ENCODE data around the gene DSTN.

The DSTN gene

DNA sequence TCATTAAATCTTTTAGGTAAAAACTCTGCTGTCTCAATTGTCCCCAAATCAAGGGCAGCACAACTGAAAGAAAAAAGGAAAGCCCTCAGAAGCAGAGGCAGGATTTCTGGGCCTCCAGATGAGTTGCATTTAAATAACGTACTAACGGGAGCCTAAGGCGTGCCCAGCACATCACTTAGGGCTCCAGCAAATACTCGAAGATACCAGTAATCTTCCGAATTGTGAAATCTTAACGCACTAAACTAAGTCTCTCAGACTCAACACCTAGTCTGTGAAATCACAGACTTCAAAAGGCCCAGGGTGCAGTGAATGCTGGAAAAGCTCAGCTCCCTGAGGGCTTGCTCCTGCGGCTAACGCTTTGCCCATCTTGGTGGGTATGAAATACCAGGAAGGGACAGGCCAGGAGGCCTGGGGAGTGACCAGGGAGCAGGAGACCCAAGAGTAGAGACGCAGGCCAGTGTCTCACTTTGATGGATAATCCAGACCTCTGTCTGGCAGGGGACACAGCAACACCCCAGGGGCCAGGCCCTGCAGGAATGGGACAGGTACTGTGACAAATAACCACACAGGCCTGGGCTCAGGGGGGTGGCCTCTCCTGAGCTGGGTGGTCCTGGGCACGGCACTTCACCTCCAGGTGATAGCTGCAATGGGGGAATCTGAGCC lies 75.8 kb downstream of the DSTN start:
- no peak overlapping the region for H3K27ac ChIP-seq (ENCODE audit: low read length)
- peaks cover 1% of the 10 kb centered on the region; the same call in 1 of the 2 replicates for H3K4me1 ChIP-seq (ENCODE audit: control insufficient read depth, insufficient read depth, low read length)
- H3K27me3 ChIP-seq (ENCODE audit: control insufficient read depth, insufficient read depth, low read length), result no peaks in the 10 kb centered on the region
- H3K9me3 ChIP-seq (ENCODE audit: control insufficient read depth, insufficient read depth, low read length), result no peaks in the 10 kb centered on the region
- no CpG with 5 or more reads among the region's 10 CpGs for WGBS (ENCODE audit: insufficient coverage, insufficient read length)
- H3K4me3 ChIP-seq (ENCODE audit: low read length), result no peak overlapping the region
- DNase-seq (ENCODE audit: low read depth, low spot score), result no peak
- H3K36me3 ChIP-seq (ENCODE audit: control insufficient read depth, insufficient read depth, low read length), result peaks cover 9% of the 10 kb centered on the region; the same call in 1 of the 2 replicates

DNA sequence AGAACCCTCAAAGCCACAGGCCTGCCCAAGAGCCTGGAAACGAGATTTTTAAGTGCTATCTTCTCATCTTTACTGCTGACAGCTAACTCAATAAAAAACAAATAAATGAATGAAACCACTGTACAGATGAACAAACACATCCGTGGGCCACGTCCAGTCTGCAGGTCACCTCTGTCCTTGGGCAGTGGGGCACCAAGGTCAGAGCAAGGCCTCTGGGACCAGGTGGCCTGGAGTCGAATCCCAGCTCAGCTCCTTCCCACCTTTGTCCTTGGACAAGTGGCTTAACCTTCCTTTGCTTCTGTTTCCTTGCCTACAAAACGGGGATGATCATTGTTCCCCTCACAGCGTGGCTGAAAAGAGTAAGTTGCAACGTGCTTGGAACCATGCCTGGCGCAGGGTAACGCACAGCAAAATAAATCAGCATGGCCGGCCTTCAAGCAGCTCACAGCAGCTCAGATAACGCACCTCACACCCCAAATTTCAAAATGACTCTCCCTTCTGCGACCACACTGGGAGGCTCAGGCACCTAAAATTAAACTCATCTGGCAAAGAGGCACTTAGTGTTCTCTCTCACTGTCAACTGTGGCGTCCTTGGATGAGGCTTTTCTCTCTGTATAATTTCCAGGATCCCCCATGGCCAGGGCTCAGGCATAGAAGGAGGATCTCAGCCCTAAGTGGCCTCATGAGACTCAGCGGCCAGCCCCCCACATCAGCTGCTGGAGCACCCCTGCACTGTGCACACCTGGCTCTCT lies 76.5 kb downstream of the DSTN start:
- Histone ChIP-seq H3K9me3 (ENCODE audit: control insufficient read depth, insufficient read depth, low read length) (no peaks in the 10 kb centered on the region), H3K4me1 (ENCODE audit: control insufficient read depth, insufficient read depth, low read length) (peaks cover 1% of the 10 kb centered on the region; the same call in 1 of the 2 replicates), H3K27ac (ENCODE audit: low read length) (no peak overlapping the region), H3K4me3 (ENCODE audit: low read length) (no peak overlapping the region), H3K27me3 (ENCODE audit: control insufficient read depth, insufficient read depth, low read length) (no peaks in the 10 kb centered on the region), H3K36me3 (ENCODE audit: control insufficient read depth, insufficient read depth, low read length) (peaks cover 7% of the 10 kb centered on the region; the same call in 1 of the 2 replicates)
- no CpG with 5 or more reads among the region's 14 CpGs for WGBS (ENCODE audit: insufficient coverage, insufficient read length)
- no peak for DNase-seq (ENCODE audit: low read depth, low spot score)

DNA sequence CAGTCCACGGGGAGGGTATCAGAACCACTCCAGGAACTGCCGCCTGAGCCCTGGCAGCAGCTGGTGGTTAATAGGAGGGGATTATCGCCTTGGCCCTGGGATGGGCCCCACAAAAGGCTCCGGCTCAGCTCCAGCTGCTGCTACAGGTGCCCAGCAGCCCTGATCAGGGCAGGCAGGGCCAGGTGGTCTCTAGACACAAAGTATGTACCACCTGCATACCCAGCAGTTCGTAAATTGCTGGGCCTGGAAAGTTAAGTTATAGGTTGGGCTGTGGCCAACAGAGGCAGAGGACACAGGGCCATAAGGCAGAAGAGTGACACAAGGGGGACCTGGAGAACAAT lies 77.1 kb downstream of the DSTN start:
- Histone ChIP-seq H3K36me3 (ENCODE audit: control insufficient read depth, insufficient read depth, low read length) (peaks cover 6% of the 10 kb centered on the region; the same call in 1 of the 2 replicates), H3K9me3 (ENCODE audit: control insufficient read depth, insufficient read depth, low read length) (no peaks in the 10 kb centered on the region), H3K4me3 (ENCODE audit: low read length) (no peak overlapping the region), H3K4me1 (ENCODE audit: control insufficient read depth, insufficient read depth, low read length) (peaks cover 1% of the 10 kb centered on the region; the same call in 1 of the 2 replicates), H3K27ac (ENCODE audit: low read length) (no peak overlapping the region), H3K27me3 (ENCODE audit: control insufficient read depth, insufficient read depth, low read length) (no peaks in the 10 kb centered on the region)
- no CpG with 5 or more reads among the region's 5 CpGs for WGBS (ENCODE audit: insufficient coverage, insufficient read length)
- DNase-seq (ENCODE audit: low read depth, low spot score), result no peak

DNA sequence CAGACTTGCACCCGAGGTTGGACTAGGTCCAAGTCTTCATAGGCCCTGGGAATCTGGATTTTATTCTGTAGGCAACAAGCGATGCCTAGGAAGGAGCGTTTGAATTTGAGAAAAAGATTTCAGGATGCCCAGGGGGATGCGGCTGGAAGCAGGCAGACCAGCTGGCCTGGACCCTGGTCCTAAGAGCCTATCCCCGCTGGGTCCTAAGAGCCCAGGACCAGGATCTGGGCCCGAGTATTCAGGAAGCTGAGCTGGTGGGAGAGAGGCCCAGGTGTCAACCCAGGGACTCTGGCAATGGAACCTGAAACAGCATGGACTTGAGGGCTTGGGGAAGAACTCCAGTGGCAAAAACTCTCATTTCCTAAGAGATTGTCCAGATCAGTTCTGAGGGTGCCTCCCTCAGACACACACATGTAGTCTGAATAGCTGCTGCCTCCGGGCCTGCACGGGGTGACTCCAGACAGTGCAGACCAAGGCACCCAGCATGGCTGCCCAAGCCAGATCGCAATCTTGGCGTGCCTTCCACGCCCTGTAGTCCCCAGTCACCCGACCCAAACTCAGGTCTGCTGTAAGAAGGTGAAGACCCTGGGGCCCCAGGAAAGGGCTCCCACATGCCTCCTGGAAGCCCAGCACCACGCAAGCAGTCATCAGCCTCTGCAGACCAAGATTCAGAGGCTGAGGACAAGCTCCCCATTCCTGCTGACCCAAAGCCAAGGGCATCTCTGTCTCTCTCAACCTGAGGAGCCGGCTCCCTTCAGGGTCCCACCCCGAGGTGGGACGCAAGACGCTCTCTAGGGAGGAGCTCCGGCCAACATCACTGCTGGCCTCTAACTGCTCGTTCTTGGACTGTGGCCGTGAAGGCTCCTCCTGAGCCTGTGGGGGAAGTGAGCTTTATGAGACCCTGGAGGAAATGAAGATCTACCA lies 77.8 kb downstream of the DSTN start:
- H3K4me3 ChIP-seq (ENCODE audit: low read length), result no peak overlapping the region
- H3K9me3 ChIP-seq (ENCODE audit: control insufficient read depth, insufficient read depth, low read length), result no peaks in the 10 kb centered on the region
- H3K27ac ChIP-seq (ENCODE audit: low read length), result no peak overlapping the region
- no CpG with 5 or more reads among the region's 20 CpGs for WGBS (ENCODE audit: insufficient coverage, insufficient read length)
- DNase-seq (ENCODE audit: low read depth, low spot score), result no peak
- H3K4me1 ChIP-seq (ENCODE audit: control insufficient read depth, insufficient read depth, low read length), result peaks cover 1% of the 10 kb centered on the region; the same call in 1 of the 2 replicates
- H3K27me3 ChIP-seq (ENCODE audit: control insufficient read depth, insufficient read depth, low read length), result no peaks in the 10 kb centered on the region
- H3K36me3 ChIP-seq (ENCODE audit: control insufficient read depth, insufficient read depth, low read length), result no peaks in the 10 kb centered on the region

DNA sequence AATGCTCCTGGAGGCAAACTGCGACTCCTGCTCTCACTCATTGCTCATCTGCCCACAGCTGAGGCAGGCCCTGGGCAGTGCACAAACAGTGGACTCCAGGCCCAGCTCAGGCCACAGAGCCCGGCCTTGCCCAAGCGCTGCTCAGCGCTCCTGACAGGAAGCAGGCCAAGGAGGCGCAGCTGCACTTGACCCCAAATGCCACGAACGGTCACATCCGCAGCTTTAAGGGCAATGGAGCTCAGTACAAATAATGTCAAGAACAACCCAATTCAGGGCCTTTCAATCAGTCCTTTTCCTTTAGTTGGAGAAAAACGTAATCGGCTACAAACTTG lies 78.4 kb downstream of the DSTN start:
- H3K4me1 ChIP-seq (ENCODE audit: control insufficient read depth, insufficient read depth, low read length), result peaks cover 1% of the 10 kb centered on the region; the same call in 1 of the 2 replicates

DNA sequence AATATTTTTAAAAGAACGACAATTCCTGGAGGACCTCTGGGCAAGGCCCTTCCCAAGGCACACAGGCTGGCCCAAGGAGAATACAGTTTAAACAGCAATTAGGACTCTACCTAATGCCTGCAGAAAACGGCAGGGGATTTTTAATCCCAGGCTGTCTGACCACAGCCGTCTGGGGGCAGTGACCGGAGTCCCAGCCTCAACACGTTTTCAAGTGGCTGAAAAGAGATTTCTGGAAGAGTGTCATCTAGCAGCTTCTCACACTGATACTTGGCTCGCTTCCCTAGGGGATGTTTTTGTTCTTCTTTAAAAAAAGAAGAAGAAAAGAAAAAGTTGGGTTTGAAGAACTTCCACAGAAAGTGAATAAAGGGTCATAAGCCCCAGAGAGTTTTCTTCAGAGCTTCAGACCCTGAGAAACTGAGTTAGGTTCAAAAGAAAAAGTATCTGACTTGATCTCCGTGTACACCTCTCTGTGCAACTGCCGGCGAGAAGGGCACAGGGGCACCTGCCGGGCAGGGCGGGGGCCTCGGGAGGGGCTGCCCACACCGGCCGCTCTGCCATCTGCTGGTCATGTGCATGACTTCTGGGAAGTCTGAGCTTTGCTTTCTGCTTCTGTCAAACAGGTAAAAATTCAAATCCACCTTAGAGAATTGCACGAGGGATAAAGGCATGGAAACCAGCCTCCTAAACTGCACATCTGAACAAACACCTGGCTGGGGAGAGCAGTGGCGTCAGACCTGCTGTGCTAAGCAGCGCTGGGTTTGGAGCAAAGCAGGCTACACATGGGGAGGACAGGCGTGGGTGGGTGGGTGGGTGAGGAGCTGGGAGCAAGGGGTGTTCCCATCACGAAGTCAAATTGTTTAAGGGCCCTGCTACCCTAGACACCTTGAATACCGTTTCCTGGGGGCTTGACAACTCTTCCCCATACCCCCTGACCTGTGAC lies 79.2 kb downstream of the DSTN start:
- Histone ChIP-seq H3K9me3 (ENCODE audit: control insufficient read depth, insufficient read depth, low read length) (no peaks in the 10 kb centered on the region), H3K4me1 (ENCODE audit: control insufficient read depth, insufficient read depth, low read length) (peaks cover 1% of the 10 kb centered on the region; the same call in 1 of the 2 replicates), H3K4me3 (ENCODE audit: low read length) (no peak overlapping the region), H3K27ac (ENCODE audit: low read length) (no peak overlapping the region), H3K27me3 (ENCODE audit: control insufficient read depth, insufficient read depth, low read length) (no peaks in the 10 kb centered on the region), H3K36me3 (ENCODE audit: control insufficient read depth, insufficient read depth, low read length) (no peaks in the 10 kb centered on the region)
- 100% methylated on average over 1 of the region's 20 CpGs for WGBS (ENCODE audit: insufficient coverage, insufficient read length)
- no peak for DNase-seq (ENCODE audit: low read depth, low spot score)

More for the DNA sequence above, 78.4 kb downstream of the DSTN start:
- no peak overlapping the region for H3K4me3 ChIP-seq (ENCODE audit: low read length)
- H3K9me3 ChIP-seq (ENCODE audit: control insufficient read depth, insufficient read depth, low read length), result no peaks in the 10 kb centered on the region
- no peaks in the 10 kb centered on the region for H3K36me3 ChIP-seq (ENCODE audit: control insufficient read depth, insufficient read depth, low read length)
- H3K27me3 ChIP-seq (ENCODE audit: control insufficient read depth, insufficient read depth, low read length), result no peaks in the 10 kb centered on the region
- WGBS (ENCODE audit: insufficient coverage, insufficient read length), result no CpG with 5 or more reads among the region's 10 CpGs
- DNase-seq (ENCODE audit: low read depth, low spot score), result no peak
- no peak overlapping the region for H3K27ac ChIP-seq (ENCODE audit: low read length)

DNA sequence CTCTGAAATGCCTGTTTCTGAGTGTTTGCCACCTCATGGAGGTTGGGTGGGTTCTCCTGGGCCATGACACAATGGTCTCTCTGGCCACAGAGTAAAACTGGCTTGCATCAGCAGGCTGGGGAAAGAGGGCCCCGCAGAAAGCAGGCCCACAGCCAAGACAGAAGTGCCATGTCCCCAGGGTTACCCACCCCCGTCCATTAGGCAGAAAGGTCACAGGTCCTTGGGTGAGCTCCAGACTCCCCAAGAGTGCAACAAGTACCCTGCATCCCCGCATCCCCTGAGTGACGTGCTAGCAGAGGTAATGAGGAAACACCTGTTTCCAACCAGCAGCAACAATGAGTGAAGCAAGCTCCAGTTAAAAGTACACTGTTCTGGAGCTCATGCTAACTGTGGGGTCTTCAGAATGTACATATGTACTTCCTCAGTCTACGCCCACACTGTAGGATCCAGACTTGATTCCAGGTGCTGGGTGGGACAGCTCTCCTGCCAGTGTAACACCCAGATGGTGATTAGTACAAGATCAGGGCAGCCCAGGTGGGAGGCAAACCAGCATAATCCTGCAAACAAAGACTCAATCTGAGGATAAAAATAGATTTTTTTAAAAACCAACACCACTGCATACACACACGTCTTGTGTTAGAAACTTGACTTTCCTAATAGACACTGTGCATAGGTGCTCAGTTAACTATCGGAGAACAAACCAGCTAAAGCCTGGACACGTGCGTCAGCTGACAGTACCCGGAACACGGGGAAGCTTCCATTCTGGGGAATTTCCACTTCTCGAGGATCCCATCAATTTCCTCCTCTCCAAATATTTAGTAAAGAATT lies 80.6 kb downstream of the DSTN start:
- DNase-seq (ENCODE audit: low read depth, low spot score), result no peak
- Histone ChIP-seq H3K27ac (ENCODE audit: low read length) (no peak overlapping the region), H3K4me1 (ENCODE audit: control insufficient read depth, insufficient read depth, low read length) (peaks cover 3% of the 10 kb centered on the region), H3K9me3 (ENCODE audit: control insufficient read depth, insufficient read depth, low read length) (no peaks in the 10 kb centered on the region), H3K36me3 (ENCODE audit: control insufficient read depth, insufficient read depth, low read length) (no peaks in the 10 kb centered on the region), H3K4me3 (ENCODE audit: low read length) (no peak overlapping the region), H3K27me3 (ENCODE audit: control insufficient read depth, insufficient read depth, low read length) (no peaks in the 10 kb centered on the region)
- WGBS (ENCODE audit: insufficient coverage, insufficient read length), result no CpG with 5 or more reads among the region's 12 CpGs

DNA sequence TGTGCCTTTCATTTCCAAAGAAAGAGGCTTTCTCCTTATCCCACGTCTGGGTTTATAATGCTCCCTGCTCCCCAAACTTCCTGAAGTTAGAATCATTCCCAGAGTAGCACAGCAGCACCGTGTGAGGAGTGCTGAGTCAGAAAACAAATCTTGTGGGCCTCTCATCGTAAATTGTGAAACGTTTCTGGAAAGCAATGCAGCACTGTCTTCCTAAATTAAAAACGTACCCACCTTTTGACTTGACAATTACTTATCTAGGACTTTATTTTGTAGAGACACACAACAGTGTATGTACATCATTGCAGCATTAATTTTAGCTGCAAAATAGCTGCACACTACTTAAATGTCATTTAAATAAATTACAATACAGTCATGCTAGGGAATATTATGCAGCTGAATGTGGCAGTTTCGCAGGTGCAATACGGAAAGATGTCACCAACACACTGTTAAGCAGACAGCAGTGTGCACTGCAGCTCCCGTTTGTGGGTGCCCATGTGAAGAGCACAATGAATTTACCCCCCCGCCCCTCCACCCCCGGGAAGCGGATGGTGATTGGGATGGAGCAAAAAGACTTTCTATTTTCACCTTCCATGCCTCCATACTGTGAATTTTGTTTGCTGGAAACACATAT lies 81.4 kb downstream of the DSTN start:
- WGBS (ENCODE audit: insufficient coverage, insufficient read length), result no CpG with 5 or more reads among the region's 11 CpGs
- H3K4me1 ChIP-seq (ENCODE audit: control insufficient read depth, insufficient read depth, low read length), result peaks cover 6% of the 10 kb centered on the region
- H3K27me3 ChIP-seq (ENCODE audit: control insufficient read depth, insufficient read depth, low read length), result no peaks in the 10 kb centered on the region
- no peaks in the 10 kb centered on the region for H3K36me3 ChIP-seq (ENCODE audit: control insufficient read depth, insufficient read depth, low read length)
- H3K9me3 ChIP-seq (ENCODE audit: control insufficient read depth, insufficient read depth, low read length), result no peaks in the 10 kb centered on the region
- no peak for DNase-seq (ENCODE audit: low read depth, low spot score)
- no peak overlapping the region for H3K4me3 ChIP-seq (ENCODE audit: low read length)
- H3K27ac ChIP-seq (ENCODE audit: low read length), result no peak overlapping the region
